B cell (primary cell): ENCODE data around the gene IVNS1ABP.

ENCODE experiments used
- CTCF ChIP-seq: fragments of 200-600 bp; IDR thresholded peaks from one replicate; pipeline ENCODE4 v1.8.0; 2022; ENCODE audit warnings: antibody characterized with exemption, mild to moderate bottlenecking
- EZH2 ChIP-seq: IDR thresholded peaks from 2 replicates; pipeline ENCODE4 v1.6.1; 2012; ENCODE audit warnings: borderline replicate concordance, low read depth, mild to moderate bottlenecking, moderate library complexity, low read length; ENCODE audit not compliant: insufficient read depth, poor library complexity, severe bottlenecking

DNA sequence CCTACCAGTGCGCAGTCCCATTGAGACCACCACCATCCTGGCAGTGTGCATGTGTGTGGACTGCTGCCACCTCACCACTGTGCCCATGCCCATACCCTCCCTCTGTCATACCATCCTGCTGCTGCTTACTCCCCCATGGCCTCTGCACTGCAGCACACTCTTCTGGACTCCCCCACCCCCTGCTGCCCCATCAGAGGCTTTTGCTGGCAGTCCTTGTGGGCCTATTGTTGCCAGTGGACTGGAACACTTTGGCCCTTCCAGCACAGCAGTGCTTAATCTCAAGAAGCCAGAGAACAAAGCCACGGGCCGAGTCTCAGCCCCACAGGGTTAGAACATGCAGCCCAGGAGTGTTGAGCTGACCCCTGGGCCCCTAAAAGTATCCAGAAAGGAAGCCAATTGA lies 41.9 kb upstream of the IVNS1ABP start:
- TF ChIP-seq CTCF: no peak
- no peak for TF ChIP-seq EZH2
